Cardiac muscle cell (in vitro differentiated cells and primary cell): Measurements from ENCODE around the gene TEX14. TPM values are rescaled to one million over a fixed set of nuclear protein-coding genes. Genes with fewer than 3 reads are reported as not detected.

ENCODE experiments used
- DNase-seq, 2 donors: peaks; one replicate each; pipeline versions ENCODE4 v3.0.0 to v3.0.0-alpha.2; 2010 to 2017; ENCODE audit warnings: low read depth in 1 of 2, low spot score in 1 of 2
- H3K27ac ChIP-seq: fragments of 200-600 bp; sonication (generic); 2 replicates; pipeline ENCODE4 v1.5.1; 2016
- H3K27me3 ChIP-seq: fragments of 200-600 bp; sonication (generic); 2 replicates; pipeline ENCODE4 v1.6.0; 2016; ENCODE audit warnings: control low read depth
- H3K36me3 ChIP-seq: fragments of 200-600 bp; sonication (generic); 2 replicates; pipeline ENCODE4 v1.5.1; 2016; ENCODE audit warnings: control low read depth
- H3K4me1 ChIP-seq: fragments of 200-600 bp; sonication (generic); 2 replicates; pipeline ENCODE4 v1.8.1; 2017; ENCODE audit warnings: low read depth, mild to moderate bottlenecking, mixed run types
- H3K4me3 ChIP-seq: fragments of 200-600 bp; sonication (generic); 2 replicates; pipeline ENCODE4 v1.5.1; 2016; ENCODE audit warnings: mild to moderate bottlenecking
- H3K9me3 ChIP-seq: fragments of 200-600 bp; sonication (generic); 2 replicates; pipeline ENCODE4 v1.5.1; 2017; ENCODE audit warnings: low read depth, mild to moderate bottlenecking, control low read depth
- CTCF ChIP-seq: IDR thresholded peaks from 2 replicates; pipeline ENCODE4 v1.5.1; 2012; ENCODE audit warnings: low read depth, mild to moderate bottlenecking, low read length
- polyA plus RNA-seq: library from polyadenylated mRNA; unstranded; fragments of >200 nt; fragmentation: Nextera tagmentation; extraction: Ambion mirVana; gene quantifications from 2 replicates; pipeline ENCODE4 v1.2.1, GENCODE V29; 2016
- total RNA-seq: library from RNA; depleted of rRNA; stranded (reverse); fragments of >200 nt; gene quantifications from 2 replicates; pipeline ENCODE4 v1.2.3, GENCODE V29; 2016

TEX14 gene
- total and polyA plus RNA-seq, 2 experiments from 2014 or later, result 0.32 to 0.60 TPM

GRCh38 chr17:58507123-58507634 lies 184.7 kb downstream of the TEX14 start:
- no peak for TF ChIP-seq CTCF
- Histone ChIP-seq H3K4me1 (peaks cover 16% of the 10 kb centered on the region), H3K4me3 (no peak overlapping the region), H3K27ac (peak overlapping the region; percentile 66), H3K9me3 (no peaks in the 10 kb centered on the region), H3K27me3 (no peaks in the 10 kb centered on the region), H3K36me3 (peaks cover 40% of the 10 kb centered on the region)
- peak in 1 of 2 donors; percentile 38 for DNase-seq

Other genes starting within 250 kb of the TEX14 start
- gene HSF5, start 203.6 kb downstream of the TEX14 start, total RNA-seq, result 0.03 and 0.07 TPM in 2 replicates
- gene HSF5, start 203.6 kb downstream of the TEX14 start, polyA plus RNA-seq, result not detected in 2 replicates
- gene MTMR4, start 177.4 kb downstream of the TEX14 start, total RNA-seq, result 29.9 and 47.7 TPM in 2 replicates
- gene MTMR4, start 177.4 kb downstream of the TEX14 start, polyA plus RNA-seq, result 26.0 and 30.4 TPM in 2 replicates
- gene RAD51C, start 557 bp upstream of the TEX14 start, total RNA-seq, result 10.9 and 14.8 TPM in 2 replicates
- 21.8 and 37.2 TPM in 2 replicates for gene RAD51C, start 557 bp upstream of the TEX14 start, polyA plus RNA-seq
- gene PPM1E, start 63.8 kb upstream of the TEX14 start, total RNA-seq, result 0.27 and 0.46 TPM in 2 replicates
- not detected in 2 replicates for gene PPM1E, start 63.8 kb upstream of the TEX14 start, polyA plus RNA-seq